HG02588 (cell line): ENCODE results near the gene CEACAM4.
"Not testable (repeated sequence)": the region's sequence is repeated elsewhere in the genome, so short reads cannot be mapped to it uniquely, and the experiment has no call there.

Experiments used
- ATAC-seq: cut with Tn5 transposase; IDR thresholded peaks from one replicate; pipeline ENCODE4 v1.9.1; 2021; ENCODE audit warnings: mild to moderate bottlenecking, moderate library complexity; ENCODE audit not compliant: unreplicated experiment

CEACAM4 gene

GRCh38 chr19:41586064-41586463 is 40.8 kb downstream of the CEACAM4 start:
- ATAC-seq, result no peak

DNA sequence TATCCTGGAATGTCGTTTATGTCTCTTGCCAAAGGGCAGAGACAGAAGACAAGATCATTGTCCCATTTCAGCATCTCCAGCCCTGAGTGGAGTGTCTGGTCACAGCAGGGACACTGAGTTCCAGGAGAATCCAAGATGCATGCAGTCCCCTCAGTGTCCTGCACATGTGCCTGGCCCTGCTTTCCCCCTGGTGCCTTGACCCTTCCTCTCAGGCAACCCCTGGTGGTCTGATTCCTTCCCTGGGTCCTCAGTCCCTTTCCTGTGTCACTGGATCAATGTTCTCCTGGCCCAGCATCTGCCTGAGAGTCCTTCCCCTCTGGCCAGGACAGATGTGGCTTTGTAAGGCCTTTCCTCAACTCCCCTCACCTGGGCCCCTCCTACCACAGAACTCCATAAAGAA is 41.9 kb downstream of the CEACAM4 start:
- ATAC-seq, result no peak

GRCh38 chr19:41584260-41584810 is 42.5 kb downstream of the CEACAM4 start:
- ATAC-seq, result no peak

GRCh38 chr19:41582577-41583182 is 44.2 kb downstream of the CEACAM4 start:
- not testable (repeated sequence) for ATAC-seq

GRCh38 chr19:41581068-41581467 is 45.8 kb downstream of the CEACAM4 start:
- ATAC-seq, result not testable (repeated sequence)

DNA sequence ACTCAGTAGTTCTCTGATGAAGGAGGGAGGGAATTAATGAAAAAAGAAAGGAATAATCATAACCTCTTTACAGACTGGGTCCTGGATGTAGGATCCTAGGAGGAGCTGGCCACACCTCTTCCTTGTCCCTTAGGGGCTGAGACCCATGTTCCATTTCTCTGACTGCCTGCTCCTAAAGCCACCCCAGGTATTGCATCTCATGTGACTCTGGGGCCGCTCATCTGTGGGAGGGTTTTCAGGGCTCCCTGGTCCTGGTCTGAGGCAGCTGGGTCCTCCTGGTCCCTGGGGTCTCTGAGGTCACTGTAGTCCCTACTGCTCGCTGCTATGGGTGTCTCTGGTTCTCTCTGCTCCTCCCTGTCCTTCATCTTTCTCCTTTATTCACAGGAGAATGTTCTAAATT is 48.0 kb downstream of the CEACAM4 start:
- ATAC-seq, result no peak

DNA sequence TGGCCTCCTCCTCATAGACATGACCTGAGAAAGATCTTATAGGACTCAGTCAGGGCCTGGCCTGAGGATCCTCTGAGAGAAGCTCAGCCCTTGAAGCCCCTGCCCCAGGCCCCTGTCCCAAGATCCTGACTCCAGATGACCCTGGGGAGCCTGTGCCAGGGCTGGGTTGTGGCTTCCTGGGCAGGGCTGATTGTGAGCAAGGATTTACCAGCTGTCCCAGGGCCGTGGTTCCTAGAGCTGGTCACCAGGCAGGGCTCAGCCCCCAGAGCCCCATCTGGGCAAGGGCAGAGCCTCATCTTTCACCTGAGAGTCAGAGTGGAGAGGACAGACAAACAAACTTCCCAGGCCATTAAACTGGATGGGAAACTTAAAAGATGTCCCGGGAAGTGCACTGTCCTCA is 49.0 kb downstream of the CEACAM4 start:
- ATAC-seq, result no peak

DNA sequence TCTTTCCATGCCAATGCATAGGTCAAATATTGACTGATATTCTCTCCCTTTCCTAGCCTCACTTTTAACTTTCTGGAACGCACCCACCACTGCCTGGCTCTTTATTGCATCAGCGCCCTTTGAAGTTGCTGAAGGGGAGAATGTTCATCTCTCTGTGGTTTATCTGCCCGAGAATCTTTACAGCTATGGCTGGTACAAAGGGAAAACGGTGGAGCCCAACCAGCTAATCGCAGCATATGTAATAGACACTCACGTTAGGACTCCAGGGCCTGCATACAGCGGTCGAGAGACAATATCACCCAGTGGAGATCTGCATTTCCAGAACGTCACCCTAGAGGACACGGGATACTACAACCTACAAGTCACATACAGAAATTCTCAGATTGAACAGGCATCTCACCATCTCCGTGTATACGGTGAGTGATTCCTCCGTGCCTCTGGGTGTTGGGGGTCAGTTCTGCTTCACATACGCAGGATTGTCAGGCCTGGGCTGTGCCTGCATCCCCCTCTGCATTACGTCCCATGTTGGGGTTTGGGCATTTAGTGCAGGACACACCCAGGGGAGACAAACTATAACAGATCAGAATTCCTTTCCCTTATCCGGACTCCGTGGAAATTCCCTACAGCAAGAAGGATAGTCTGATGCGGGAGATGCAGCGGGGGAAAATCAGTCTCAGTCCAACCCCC is 49.6 kb downstream of the CEACAM4 start:
- no peak for ATAC-seq

DNA sequence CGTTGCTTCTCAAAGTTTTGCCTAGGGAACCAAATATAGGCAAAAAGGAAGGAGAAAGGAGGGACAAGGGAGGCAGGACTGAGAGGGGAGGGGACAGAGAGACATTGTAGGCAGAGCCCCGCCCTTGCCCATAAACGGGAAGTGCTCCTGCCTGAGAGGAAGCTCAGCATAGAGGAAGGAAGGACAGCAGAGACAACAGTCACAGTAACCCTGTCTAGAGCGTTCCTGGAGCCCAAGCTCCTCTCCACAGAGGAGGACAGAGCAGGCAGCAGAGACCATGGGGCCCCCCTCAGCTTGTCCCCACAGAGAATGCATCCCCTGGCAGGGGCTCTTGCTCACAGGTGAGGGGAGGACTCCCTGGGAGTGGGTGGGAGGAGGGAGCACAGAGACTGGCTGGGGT is 50.9 kb downstream of the CEACAM4 start, which contains the start of gene CEACAM21:
Gene CEACAM21, plus strand, starts transcription at position 169 of the 400 bp plus-strand sequence. Its CDS starts 109 bp downstream, at position 278.
- ATAC-seq, result peak; percentile 62

GRCh38 chr19:41570639-41571112 is 56.2 kb downstream of the CEACAM4 start:
- no peak for ATAC-seq

DNA sequence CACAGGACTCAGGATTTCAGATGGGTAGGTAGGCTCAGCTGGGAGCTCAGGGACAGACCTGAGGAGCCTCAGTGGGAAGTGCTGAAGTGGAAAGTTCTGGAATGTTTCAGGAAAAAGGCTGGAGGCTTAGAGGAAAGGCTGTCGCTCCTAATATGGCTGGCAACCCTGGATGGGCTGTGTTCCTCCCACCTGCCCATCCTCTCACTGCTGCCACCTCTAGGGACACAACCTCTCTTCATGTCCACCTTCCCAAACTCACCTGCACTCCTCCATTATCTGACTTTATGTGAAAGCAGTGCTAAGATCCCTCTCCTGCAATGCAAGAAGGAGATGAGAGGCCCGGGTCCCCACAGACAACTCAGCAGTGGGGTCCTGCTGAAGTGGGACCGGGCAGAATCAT is 56.7 kb downstream of the CEACAM4 start:
- ATAC-seq, result no peak

DNA sequence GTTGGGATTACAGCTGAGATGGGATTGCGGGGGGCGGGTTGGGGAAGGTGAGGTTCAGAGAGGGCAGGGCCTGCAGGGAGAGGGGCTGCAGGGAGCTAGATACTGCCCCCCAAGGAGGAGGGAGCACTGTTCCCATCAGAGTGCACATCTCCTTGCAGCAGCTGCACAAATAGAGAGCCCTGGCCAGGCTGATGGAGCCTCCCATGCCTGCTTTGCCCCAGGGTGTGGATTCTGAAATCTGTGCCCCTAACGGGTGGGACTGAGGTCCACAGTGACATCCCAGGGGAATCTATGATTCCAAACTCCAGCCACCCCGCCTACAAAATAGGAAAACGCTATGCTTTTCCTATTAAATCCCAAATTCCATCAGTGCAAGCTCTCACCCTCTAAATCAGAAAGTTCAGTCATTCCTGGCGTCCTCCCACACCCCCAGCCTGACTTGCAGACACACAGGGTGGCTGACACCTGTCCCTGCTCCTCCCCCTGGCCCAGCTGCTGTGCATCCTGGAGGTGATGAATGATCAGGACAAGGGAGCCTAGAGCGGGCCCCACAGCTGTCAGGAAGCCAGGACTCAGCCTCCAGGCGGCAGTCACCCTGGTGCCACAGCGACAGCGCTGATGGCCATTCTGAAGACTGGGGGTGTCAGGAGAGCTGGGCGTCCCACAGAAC is 57.3 kb downstream of the CEACAM4 start:
- ATAC-seq, result no peak
